GM19397 (cell line): ENCODE measurements around the gene FOXD4.
"Not testable (repeated sequence)": the region's sequence is repeated elsewhere in the genome, so short reads cannot be mapped to it uniquely, and the experiment has no call there.

ENCODE experiments used
- ATAC-seq: cut with Tn5 transposase; IDR thresholded peaks from one replicate; pipeline ENCODE4 v1.9.1; 2021; ENCODE audit warnings: mild to moderate bottlenecking, moderate library complexity; ENCODE audit not compliant: unreplicated experiment

Gene FOXD4

DNA sequence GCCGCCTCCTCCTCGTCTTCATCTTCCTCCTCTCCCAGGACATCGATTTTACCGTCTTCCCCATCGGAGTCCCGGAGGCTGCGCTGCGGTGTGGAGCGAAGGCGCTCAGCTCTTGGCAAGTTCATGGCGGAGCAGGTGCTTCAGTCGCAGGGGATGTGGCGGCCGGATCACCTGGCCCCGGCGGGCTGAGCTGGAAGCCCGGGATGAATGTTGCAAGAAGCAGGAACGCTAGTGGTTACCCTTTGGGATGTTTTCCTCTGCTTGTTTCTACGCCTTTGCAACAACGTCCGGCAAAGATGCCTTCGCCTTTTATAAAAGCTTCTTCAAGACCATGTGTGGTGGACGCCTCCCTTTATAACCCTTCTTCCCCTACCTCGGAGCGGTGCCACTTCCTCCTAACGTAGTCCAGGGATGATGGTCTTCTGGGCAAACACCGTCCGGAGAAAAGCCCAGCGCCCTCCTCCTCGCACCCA lies at the start of gene FOXD4:
Gene FOXD4 (minus strand): TSS at position 423 of the 473 bp plus-strand sequence. CDS start 298 bp downstream, at position 125.
- not testable (repeated sequence) for ATAC-seq

DNA sequence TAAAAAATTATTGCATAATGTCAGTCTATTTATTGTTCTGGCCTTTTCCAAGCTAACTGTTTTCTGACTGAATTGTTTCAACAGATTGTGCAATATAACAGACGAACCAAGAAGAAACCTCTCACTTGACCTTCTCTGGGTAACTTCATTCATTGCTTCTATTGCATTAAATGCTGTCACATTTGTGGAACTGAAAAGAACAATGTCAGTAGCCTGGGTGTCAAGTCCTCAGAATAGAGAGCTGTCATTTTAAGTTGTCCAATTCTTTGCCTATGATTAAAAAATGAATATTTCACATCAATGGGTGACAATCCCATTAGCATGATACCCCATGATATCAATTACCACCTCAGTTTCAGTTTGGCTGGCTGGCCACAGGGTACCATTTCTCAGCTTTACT lies 41.7 kb upstream of the FOXD4 start:
- not testable (repeated sequence) for ATAC-seq

DNA sequence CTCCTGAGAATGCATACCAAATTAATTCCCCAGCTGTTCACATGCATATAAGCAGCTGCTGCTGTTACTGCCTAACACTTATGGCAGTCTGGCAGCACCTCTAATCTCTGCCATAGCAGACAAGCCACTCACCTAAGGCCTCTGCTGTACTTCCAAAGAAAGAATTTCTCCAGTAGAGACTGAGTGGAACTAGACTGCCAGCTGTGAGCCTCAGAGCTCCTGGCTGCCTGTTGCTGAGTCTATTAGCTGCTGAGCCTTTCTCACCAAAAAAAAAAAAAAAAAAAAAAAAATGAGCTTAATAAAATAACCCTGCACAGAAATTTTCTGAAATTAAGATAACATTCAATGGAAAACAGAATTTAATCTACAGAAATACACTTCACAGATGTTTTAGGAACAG lies 33.0 kb upstream of the FOXD4 start:
- ATAC-seq: not testable (repeated sequence)

DNA sequence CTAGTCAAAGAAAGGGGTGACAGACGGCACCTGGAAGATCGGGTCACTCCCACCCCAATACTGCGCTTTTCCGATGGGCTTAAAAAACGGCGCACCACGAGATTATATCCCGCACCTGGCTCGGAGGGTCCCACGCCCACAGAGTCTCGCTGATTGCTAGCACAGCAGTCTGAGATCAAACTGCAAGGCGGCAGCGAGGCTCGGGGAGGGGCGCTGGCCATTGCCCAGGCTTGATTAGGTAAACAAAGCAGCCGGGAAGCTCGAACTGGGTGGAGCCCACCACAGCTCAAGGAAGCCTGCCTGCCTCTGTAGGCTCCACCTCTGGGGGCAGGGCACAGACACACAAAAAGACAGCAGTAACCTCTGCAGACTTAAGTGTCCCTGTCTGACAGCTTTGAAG lies 21.7 kb upstream of the FOXD4 start:
- not testable (repeated sequence) for ATAC-seq

DNA sequence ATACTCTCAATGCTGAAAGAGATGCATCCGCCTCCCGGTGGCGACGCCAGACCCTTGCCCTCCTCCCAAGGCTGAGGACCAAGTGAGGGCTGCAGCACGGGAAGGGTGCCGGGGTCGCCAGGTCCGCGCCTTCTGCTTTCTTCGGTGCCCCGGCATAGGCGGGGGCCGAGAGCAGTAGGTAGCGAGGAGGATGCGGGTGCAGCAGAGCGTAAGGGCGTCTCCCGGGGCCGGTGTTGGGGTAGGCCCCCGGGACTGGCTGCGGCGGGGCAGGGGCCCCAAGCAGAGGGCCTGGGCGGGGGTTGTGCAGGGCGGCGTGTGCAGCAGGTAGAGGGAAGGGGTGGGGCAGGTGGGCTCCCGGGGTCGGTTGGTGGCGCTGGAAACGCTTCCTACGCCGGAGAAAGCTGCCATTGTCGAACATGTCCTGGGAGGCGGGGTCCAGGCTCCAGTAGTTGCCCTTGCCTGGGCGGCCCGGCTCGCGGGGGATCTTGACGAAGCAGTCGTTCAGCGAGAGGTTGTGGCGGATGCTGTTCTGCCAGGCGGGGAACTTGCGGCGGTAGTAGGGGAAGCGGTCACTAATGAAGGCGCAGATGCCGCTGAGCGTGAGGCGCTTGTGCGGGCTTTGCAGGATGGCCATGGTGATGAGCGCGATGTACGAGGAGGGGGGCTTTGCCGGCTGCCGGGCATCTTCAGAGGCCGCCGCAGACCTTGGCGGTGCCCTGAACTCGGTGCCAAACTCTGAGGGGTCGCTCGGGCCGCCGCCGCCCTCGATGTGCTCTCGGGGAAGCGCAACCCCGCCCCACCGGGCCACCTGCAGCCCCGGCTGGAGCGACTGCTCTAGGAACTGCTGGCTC lies 848 bp downstream of the FOXD4 start:
- ATAC-seq: not testable (repeated sequence)

DNA sequence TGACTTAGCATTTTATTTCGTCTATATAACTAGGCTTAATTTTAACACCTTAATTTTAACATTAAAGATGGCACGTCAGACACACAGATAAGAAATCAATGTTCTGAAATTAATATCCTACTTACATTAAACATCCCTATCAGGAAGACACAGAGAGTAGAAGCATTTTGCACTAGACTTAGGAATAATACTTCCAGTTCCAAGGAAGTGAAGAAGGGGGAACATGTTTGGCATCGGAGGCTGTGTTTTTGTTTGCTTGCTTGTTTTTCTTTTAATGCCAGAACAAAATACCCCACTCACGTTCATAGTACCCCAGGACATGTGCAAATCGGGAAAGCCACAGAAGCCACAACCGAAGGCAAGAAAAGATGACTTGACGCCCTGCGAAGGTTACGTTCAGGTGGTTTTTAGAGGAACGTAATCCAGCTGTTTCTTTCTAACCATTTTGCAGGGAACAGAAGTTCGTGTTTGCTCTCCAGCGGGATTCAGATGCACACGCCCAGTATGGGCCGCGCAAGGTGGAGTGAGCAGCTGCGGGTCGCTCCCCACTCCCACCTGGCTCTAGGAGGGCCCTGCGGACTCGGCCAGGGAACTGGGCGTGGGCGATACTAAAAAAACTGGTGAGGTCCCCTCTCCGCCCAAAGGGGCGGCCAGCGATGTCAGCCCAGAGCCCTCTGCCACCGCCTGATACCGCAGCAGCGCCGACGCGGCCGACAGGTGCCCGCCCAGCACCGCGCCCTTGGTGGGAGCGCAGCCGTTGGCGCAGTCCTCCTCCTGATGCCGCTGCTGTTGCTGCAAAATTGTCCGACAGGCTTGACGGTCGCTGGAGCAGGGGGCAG lies 1.8 kb downstream of the FOXD4 start:
- not testable (repeated sequence) for ATAC-seq

DNA sequence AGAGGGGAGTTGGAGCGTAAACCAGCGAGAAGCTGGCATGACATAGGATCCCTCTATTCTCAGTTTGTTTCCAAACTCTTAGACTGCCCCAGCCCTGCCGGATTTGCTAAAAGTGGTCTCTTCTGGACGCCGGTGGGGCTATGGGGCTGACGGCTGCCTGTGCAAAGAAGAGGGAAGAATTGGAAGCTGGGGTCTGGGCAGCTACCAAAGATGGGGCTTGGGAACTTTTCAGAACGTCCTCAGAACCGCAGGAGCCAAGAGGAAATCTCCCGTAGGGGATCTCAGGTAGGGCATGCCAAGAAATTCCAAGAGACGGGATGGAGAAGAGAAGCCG lies 3.1 kb downstream of the FOXD4 start:
- not testable (repeated sequence) for ATAC-seq

DNA sequence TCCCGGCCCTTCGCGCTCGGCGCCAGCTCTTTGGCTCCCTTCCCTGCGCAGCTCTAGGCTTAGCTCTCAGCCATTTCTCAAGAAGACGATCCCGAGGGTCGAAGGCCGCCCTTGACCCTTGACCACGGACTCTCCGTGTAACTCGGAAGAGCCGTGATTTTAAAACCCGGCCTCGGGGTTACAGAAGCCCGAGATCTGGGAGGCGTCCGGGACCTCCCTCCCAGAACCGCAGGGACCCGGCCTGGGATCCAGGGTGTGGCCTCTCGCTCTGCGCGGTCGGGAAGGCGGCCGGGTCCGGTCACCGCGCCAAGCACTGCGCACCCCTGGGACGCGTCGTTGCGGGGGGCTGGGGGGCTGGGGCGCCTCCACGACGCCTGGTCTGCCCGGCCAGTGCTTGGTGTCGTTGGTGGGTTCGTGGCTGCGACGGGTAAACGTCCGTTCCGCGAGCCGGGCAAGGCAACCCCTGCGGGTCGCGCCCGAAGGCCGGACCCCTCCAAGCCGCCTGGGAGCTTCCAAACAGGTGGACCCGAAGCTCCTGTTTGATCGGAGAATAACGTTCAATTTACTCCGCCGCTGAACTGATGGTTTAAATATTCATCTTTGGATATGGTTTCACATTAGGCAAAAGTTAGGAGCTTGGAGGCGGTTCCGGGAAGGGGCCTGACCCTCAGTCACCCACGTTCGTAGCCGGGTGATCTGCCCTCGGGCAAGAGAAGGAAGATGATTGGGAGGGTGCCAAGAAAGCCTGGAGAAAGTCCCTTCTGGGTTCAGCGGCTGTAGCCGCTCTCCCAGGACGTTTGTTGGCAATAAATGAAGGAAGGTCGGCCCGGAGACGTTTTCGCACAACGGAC lies 3.7 kb downstream of the FOXD4 start:
- ATAC-seq: not testable (repeated sequence)

DNA sequence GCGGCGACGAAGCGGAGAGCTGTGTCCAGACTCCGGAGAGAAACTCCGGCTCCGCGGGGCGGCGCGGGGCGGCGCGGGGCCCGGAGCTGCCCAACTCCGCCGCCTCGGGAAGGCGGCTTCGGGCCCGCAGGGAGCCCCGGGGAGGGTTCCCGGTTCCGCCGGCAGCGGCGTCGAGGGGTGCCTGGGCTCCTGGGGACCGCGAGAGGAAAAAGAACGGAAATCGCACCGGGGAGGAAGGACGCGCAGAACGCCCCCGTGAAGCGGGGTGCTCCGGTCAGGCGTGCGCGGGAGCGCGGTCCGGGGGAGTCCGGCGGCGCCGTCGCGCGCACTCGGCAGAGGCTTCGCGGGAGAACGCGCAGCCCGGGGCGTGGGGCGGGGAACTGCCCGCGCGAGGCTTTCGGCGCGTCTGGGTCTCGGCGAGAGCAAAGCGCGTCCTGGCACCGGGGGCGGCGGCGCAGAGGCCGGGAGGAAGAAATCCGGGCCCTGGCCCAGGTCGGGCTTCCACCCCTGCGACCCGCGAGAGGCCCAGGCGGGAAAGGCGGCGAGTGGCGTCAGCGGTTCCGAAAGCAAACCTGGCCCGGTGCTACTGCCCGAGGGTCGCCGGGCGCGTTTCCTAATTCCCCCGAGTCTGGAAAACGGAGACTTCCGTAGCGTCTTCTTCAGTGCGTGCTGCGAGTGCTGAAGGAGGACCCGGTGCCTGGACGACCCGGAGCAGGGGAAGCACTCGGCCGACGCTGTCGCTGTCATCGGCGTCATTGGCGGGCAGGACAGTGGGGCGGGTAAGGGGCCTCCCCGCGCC lies 4.5 kb downstream of the FOXD4 start:
- not testable (repeated sequence) for ATAC-seq

DNA sequence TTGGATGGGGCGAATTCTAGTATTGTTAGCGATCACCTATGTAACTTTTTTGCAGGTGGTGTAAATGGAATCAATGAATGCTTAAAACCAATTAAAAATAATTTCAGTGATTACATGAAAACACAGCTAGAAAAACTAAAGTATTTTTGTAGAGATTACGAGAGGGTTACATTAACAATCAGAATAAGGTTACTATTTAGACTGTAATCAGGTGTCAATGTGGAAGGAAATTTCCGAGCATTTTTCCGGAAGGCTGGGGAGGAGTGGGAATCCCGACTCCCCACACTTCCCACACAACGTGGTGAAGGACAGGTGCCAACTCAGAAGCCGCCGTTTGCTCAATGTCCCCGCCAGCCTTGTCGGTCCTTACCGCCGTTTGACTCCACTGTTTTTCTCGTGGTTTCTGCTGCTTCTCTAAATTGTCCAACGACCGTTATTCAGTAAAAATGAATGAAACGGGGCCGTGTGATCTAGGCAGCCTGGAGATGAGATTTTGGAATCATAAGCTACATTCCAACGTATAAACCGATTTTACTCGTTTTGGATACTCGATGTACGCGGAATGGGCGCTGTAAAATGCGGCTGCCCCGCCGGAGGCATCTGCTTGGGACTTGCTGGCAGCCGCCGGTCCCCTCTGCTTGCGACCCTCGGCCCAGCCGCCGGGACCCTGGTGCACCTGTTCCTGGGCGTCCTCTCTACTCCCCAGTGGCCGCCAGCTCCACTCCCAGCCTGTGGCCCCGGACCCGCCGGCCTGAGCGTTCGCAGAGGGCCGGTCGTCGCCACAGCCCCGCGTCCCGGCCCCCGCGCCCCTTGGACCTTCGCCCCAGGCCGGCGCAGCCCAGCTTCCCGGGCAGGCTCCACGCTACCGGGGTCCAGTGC lies 5.4 kb downstream of the FOXD4 start:
- ATAC-seq: not testable (repeated sequence)

DNA sequence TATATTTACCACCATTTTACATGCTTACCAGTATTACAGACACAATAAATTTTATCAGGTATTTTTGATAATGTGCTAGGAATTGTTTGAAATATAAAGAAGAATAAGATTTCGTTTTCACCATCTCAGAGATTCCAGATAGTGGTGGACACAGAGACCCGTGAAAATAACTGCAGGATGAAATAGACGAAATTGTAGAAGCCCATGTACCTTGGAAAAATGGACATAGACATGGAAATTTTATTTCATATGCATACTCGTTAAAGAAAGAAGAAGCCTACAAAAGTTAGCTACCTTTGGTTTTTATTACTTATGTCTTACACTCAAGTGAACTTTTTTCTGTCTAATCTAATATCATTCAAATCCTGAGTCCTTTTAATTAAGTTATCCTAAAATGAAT lies 7.5 kb downstream of the FOXD4 start:
- not testable (repeated sequence) for ATAC-seq

DNA sequence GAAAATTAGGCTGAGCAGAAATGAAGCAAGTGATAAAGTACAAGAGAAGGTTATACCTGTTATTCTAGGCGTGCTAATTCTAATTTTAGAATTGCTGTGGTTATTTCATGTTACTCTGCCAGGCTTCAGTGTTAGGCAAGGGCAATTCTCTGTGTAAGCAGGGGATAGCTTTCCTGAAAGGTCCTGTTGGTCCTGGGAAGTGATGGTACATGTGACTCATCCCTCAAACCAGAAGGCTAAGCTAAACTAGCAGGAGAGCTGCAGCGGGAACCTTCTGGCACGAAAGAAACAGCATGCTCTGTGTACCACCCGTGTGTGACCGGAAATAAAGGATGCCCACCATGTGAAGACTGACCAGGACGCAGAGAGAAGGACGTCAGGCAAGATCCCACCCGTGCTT lies 8.7 kb downstream of the FOXD4 start:
- not testable (repeated sequence) for ATAC-seq

DNA sequence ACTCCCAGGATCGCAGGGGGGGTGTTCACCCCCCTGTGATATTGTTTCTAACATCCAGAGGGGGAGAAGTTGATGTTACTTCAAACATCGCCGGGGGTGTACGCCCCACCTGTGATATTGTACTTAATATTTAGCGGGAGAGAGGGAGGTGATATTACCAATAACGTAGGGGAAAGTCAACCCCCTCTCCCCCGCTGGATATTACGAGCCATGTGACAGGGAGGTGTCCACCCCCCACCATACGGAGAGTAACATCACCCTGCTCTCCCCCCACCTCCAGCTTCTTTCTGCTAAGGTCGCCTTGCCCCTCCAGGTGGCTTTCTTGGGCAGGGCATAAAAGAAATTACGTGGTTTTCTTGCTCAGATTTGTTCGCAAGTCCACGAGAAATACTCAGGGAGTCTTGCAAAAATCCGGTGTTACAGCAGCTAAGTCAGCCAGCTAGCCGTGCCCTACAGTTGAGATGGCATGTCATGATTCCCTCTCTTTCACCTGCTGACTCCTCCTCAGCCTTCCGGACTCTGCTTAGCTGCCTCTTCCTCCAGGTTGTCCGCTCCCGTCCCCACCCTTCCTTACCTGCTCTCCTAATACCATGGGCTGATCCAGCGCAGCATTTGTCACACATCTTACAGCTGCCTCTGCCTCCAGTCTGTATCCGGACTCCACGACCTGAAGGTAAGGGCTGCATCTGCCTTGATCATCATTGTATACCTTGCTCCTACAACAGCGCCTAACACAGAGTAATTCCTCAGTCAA lies 9.3 kb downstream of the FOXD4 start:
- ATAC-seq: not testable (repeated sequence)

DNA sequence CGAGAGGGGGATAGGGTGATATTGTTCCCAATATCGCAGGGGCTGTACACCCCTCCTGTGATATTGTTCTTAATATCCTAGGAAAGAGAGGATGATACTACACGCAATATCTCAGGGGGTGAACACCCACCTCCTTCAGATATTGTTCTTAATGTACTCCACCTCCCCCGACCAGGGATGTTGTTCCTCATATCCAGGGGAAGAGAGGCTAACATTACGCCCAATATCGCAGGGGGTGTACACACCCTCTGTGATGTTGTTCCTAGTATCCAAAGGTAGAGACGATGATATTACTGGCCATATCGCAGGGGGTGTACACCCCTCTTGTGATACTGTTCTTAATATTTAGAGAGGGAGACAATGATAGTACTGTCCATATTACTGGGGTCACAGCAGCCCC lies 12.2 kb downstream of the FOXD4 start:
- not testable (repeated sequence) for ATAC-seq

DNA sequence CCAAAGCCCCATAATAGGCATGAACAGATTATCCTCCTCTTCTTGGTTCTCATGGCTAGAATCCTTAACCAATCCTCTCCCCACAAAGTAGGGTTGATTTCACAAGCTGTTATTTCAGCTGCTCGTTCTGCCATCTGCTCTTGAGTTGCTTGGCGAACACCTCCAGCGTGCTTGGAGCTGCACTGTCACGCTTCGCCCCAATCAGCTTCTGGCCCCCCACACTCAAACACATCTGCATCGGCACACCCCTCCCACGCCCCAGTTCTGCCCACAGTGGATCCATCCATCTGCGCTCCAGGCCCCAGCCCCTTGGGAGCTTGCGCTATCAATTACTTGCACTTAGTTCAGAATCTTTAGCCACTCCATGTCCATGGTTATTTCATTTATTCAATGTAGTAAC lies 17.8 kb downstream of the FOXD4 start:
- ATAC-seq: not testable (repeated sequence)

DNA sequence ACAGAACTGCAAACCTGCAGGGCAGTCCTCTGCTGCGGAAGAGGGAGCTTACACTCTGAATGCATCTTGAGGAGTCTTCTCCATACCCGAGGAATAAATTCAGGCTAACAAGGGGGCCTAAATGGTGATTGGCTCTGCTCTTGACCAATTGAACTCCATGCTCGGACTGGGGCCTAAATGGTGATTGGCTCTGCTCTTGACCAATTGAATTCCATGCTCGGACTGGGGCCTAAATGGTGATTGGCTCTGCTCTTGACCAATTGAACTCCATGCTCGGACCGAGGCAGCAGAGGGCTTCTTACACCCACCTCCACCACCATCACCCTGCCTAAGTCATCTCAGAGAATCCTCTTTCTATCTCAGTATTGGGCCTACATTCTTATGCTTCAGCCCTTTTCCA lies 18.4 kb downstream of the FOXD4 start:
- ATAC-seq: not testable (repeated sequence)

DNA sequence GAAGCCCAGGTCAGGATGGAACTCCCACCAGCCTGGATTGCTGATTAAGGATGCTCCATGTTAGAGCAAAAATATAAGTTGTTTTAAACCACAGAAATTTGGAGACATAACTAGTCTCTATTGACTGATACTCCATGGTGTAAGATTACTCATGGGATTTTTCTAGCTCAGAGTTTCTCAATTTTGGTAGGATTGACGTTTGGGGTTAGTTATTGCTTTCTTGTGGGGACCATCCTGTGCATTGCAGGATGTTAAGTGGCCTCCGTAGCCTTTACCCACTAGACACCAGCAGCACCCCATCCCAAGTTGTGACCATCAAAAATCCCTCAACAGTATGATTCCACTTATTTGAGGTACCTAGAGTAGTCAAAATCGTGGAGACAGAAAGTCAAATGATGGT lies 19.4 kb downstream of the FOXD4 start:
- not testable (repeated sequence) for ATAC-seq

DNA sequence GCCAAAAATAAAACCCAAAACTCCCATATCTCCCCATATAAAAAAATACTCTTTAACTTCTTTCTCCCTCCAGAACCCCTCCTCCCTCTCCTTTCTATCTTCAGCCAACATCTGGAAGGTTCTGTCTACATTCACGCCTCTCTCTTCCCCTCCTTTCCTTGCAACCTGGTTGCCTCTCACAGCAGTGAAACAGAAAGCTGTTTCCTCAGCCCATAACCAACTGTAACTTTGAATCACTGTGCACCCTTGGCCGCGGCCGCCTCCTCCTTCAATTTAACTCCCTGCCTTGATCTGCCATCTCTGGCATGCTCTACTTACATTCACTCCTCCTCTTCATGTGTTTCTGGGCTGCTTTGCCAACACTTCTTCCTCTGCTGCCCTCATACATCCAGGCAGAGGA lies 23.2 kb downstream of the FOXD4 start:
- not testable (repeated sequence) for ATAC-seq
